Retinal pigment epithelial cell (primary cell): ENCODE data around the gene OR2D3.
"Not testable (repeated sequence)": the region's sequence is repeated elsewhere in the genome, so short reads cannot be mapped to it uniquely, and the experiment has no call there.

Experiments
- DNase-seq: peaks from one replicate; pipeline ENCODE4 v3.0.0-alpha.2; 2010; ENCODE audit warnings: low read depth
- H3K4me3 ChIP-seq: 2 replicates; pipeline ENCODE4 v1.5.1; 2011; ENCODE audit warnings: mild to moderate bottlenecking, low read length, control low read depth, moderate library complexity
- TF ChIP-seq, protein P1 (sequence below): conservative IDR thresholded peaks from 2 replicates; pipeline ENCODE4 v1.5.1; 2011; ENCODE audit warnings: low read depth, low read length, control low read depth, inconsistent platforms

The OR2D3 gene, protein sequence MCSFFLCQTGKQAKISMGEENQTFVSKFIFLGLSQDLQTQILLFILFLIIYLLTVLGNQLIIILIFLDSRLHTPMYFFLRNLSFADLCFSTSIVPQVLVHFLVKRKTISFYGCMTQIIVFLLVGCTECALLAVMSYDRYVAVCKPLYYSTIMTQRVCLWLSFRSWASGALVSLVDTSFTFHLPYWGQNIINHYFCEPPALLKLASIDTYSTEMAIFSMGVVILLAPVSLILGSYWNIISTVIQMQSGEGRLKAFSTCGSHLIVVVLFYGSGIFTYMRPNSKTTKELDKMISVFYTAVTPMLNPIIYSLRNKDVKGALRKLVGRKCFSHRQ

DNA sequence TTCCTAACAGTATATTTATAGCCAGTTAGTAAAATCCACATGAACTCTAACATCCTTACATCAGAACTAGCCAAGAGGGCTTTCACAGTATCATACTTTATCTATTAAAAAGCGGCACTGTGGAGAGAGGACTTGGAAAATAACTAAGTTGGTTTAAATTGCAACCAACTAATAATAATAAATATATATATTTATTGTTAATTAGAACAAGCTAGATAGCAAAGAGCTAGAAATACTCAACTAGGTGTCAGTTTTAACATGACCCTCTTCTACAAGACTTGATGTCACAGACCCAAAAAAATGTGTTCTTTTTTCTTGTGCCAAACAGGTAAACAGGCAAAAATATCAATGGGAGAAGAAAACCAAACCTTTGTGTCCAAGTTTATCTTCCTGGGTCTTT lies at the start of gene OR2D3:
Gene OR2D3, plus strand, starts transcription at position 301 of the 400 bp plus-strand sequence. Its CDS starts 0 bp downstream, at position 301.
- TF ChIP-seq, protein P1, sequence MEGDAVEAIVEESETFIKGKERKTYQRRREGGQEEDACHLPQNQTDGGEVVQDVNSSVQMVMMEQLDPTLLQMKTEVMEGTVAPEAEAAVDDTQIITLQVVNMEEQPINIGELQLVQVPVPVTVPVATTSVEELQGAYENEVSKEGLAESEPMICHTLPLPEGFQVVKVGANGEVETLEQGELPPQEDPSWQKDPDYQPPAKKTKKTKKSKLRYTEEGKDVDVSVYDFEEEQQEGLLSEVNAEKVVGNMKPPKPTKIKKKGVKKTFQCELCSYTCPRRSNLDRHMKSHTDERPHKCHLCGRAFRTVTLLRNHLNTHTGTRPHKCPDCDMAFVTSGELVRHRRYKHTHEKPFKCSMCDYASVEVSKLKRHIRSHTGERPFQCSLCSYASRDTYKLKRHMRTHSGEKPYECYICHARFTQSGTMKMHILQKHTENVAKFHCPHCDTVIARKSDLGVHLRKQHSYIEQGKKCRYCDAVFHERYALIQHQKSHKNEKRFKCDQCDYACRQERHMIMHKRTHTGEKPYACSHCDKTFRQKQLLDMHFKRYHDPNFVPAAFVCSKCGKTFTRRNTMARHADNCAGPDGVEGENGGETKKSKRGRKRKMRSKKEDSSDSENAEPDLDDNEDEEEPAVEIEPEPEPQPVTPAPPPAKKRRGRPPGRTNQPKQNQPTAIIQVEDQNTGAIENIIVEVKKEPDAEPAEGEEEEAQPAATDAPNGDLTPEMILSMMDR: no peak
- DNase-seq: no peak
- H3K4me3 ChIP-seq: no peak within 1 kb of the TSS

DNA sequence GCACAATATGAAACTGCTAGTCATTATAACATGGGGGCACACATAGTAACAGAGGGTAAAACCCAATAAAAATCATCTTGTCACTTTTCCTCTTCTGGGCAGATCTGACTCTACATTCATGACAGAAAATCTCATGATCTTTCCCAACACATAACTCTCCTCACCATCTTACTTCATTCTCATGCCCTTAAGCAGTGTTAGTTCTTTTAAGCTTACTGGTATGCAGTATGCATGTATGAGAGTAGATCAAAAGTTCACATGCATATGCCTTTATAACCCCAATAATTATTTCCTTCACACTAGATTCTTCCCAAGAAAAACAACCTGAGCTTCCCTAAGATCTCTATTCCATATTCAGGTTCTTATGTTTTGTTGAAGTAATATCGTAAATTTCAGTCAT lies 49.5 kb upstream of the OR2D3 start:
- TF ChIP-seq, protein P1: no peak
- H3K4me3 ChIP-seq: no peak overlapping the region
- DNase-seq: no peak

DNA sequence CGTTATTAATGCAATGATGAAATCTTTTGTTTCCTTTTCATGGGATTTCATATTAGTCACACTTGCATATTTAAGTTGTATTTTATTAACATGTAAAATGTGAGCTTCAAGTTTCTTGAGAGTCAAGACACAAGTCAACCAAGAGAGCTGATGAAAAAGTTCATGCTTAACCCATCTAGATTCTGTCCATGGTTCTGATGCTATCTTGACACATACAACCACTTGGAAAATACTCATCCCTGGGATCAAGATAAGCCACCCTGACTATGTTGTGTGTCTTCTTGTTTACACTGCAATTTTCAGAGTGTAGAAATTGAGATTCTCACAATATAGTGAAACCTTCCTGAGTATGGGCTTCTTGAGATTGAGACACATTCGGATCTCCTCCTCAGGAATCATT lies 45.0 kb upstream of the OR2D3 start:
- TF ChIP-seq, protein P1: no peak

DNA sequence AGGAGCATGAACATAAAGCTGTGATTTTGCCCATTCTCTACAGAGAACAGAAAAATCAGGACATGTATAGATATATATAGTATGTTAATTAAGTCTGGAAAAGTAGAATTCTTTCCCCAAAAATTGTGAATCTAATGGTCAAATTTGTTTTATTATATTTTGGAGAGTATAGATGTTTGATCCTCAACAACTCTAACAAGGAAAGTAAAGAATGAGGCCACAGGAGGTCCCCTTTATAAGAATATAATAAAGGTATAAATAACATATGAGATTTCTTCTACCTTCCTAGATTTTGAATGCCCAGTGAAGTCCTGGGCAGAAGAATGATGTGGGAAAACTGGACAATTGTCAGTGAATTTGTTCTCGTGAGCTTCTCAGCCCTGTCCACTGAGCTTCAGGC lies 44.5 kb upstream of the OR2D3 start, which contains the start of gene OR10A4:
Gene OR10A4, plus strand, starts transcription at position 301 of the 400 bp plus-strand sequence. Its CDS starts 23 bp downstream, at position 324.
- DNase-seq: no peak
- TF ChIP-seq, protein P1: no peak
- H3K4me3 ChIP-seq: no peak within 1 kb of the TSS

More for the DNA sequence above, 45.0 kb upstream of the OR2D3 start:
- no peak for DNase-seq
- H3K4me3 ChIP-seq: no peak overlapping the region

DNA sequence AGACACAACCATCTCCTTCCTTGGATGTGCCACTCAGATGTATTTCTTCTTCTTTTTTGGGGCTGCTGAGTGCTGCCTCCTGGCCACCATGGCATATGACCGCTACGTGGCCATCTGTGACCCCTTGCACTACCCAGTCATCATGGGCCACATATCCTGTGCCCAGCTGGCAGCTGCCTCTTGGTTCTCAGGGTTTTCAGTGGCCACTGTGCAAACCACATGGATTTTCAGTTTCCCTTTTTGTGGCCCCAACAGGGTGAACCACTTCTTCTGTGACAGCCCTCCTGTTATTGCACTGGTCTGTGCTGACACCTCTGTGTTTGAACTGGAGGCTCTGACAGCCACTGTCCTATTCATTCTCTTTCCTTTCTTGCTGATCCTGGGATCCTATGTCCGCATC lies 43.9 kb upstream of the OR2D3 start:
- DNase-seq: no peak
- TF ChIP-seq, protein P1: no peak
- no peak overlapping the region for H3K4me3 ChIP-seq

DNA sequence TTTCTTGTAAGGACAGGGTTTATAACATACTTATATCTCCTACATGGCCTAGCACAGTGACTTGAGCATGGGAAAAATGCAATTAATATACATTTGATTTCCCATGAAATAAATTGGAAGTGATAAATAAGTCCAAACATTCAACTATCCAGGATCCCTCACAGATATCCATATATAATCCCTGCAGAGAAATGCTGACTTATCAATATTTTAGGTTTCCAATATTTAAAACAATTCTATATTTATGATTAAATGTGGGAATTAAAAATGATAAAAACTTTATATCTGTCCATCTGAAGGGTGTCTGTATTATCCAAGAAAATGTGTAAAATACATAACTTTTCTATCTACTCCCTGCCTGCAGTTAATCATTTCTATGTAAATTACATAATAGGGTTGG lies 38.1 kb upstream of the OR2D3 start:
- H3K4me3 ChIP-seq: no peak overlapping the region
- DNase-seq: no peak
- TF ChIP-seq, protein P1: no peak

DNA sequence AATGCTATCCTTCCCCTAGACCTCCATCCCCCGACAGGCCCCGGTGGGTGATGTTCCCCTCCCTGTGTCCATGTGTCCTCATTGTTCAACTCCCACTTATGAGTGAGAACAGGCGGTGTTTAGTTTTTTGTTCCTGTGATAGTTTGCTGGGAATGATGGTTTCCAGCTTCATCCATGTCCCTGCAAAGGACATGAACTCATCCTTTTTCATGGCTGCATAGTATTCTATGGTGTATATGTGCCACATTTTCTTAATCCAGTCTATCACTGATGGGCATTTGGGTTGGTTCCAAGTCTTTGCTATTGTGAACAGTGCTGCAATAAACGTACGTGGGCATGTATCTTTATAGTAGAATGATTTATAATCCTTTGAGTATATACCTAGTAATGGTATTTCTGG lies 33.1 kb upstream of the OR2D3 start:
- DNase-seq, H3K4me3 ChIP-seq: not testable (repeated sequence)
